GM21723 (cell line): Measurements from ENCODE around the gene CDH7.

Experiments used
- ATAC-seq: cut with Tn5 transposase; IDR thresholded peaks from one replicate; pipeline ENCODE4 v1.9.1; 2021; ENCODE audit warnings: mild to moderate bottlenecking, moderate library complexity; ENCODE audit not compliant: unreplicated experiment

Gene CDH7, protein sequence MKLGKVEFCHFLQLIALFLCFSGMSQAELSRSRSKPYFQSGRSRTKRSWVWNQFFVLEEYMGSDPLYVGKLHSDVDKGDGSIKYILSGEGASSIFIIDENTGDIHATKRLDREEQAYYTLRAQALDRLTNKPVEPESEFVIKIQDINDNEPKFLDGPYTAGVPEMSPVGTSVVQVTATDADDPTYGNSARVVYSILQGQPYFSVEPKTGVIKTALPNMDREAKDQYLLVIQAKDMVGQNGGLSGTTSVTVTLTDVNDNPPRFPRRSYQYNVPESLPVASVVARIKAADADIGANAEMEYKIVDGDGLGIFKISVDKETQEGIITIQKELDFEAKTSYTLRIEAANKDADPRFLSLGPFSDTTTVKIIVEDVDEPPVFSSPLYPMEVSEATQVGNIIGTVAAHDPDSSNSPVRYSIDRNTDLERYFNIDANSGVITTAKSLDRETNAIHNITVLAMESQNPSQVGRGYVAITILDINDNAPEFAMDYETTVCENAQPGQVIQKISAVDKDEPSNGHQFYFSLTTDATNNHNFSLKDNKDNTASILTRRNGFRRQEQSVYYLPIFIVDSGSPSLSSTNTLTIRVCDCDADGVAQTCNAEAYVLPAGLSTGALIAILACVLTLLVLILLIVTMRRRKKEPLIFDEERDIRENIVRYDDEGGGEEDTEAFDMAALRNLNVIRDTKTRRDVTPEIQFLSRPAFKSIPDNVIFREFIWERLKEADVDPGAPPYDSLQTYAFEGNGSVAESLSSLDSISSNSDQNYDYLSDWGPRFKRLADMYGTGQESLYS

DNA sequence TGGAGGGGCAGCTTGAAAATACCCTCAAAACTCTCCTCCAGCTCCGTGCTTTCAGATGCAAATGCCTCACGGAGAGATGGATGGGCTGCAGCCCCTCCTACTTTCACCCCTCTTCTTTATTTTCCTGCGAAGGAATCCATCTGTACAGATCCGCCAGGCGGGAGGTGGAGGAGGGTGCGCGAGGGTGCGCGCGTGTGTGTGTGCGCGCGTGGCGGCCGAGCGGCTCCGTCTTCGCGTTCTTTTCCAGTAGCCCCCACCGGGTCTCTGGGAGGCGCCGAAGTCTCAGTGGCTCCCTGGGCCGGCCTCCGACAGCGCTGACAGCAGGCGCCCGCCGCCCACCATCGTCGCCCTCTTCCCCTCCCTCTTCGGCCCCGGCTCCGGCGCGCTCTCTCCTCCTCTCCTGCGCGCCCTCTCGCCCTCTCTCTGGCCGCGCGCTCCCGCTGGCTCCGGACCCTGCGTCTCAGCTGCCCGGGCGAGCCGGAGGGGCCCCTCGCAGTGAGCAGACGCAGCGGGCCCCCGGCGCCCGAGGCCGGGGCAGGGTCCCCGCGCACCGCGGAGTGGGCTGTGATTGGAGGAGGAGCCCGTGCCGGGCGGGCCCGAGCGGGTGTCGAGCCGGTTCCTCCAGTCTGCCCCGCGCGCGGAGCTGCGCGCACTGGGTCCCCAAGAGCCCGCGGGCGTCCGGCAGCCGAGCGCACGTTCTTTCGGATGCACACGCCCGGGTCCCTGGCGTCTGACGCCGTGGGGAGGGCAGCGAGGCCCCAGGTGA, at the start of gene CDH7:
Gene CDH7 (plus strand): TSS at position 624 of the 766 bp plus-strand sequence. CDS start 11,831 bp downstream, outside the sequence.
- no peak for ATAC-seq

DNA sequence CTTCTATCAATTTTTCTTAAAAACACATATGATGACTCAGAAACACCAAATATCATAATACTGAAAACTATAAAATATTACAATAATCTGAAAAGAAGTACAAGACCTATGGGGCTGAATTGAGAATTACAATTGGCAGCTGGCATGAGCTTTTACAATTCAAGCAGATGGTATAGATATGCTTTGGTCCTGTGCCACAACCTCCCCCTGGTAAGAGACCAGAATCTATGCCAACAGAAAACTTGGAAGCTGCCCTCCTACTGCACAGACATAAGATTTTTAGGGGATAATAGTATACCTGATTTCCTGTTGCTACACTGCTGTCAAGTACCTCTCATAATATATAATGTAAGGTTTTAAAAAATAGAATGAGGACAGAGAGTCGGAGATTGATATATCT, 46.8 kb upstream of the CDH7 start:
- no peak for ATAC-seq

DNA sequence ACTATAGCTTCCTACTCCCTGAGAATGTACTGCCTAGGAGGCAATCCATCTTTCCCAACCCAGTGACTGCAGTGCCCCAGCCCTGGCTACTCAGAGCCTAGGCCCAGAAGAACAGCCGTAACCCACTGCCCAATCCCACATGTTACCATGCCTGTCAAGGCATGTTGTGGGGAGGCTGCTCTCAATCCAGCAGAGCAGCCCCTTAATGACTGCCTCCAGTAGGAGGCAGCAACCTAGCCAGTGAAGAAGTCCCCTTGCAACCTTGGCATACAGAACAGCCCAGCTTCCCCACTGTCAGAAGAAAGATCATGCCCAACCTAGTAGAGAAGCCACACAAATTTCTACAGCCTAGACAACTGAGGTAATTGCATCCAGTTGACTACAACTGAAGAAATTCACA, 44.2 kb upstream of the CDH7 start:
- no peak for ATAC-seq

DNA sequence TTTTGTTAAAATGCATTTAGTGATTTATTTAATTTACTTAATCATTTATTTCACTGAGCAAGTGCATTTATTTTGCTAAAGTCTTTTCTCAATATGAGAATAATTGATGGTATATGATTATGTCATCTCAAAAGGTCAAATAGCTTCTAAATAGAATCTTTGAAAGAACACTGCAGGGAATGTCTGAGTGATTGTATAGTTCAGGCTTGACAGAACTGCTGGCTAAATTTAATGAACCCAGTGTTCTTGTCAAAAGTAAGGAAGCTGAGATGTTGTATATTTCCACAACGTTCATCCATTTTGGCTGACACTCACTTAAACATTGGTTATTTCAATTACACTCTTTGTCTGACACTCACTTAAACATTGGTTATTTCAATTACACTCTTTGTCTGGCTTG, 39.3 kb upstream of the CDH7 start:
- no peak for ATAC-seq

DNA sequence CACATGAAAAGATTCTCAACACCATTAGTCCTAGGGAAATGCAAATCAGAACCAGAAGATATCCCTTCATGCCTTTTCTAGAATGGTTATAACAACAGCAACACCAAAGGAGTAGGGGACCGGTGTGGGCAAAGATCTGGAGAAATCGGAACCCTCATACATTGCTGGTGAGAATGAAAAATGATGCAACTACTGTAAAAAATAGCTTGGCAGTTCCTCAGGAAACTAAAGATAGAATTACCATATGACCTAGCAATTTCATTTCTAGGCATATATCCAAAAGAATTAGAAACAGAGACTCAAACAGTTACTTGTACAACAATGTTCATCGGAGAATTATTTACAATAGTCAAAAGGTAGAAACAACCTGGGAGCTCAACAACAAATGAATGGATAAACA, 29.2 kb upstream of the CDH7 start:
- ATAC-seq: no peak

DNA sequence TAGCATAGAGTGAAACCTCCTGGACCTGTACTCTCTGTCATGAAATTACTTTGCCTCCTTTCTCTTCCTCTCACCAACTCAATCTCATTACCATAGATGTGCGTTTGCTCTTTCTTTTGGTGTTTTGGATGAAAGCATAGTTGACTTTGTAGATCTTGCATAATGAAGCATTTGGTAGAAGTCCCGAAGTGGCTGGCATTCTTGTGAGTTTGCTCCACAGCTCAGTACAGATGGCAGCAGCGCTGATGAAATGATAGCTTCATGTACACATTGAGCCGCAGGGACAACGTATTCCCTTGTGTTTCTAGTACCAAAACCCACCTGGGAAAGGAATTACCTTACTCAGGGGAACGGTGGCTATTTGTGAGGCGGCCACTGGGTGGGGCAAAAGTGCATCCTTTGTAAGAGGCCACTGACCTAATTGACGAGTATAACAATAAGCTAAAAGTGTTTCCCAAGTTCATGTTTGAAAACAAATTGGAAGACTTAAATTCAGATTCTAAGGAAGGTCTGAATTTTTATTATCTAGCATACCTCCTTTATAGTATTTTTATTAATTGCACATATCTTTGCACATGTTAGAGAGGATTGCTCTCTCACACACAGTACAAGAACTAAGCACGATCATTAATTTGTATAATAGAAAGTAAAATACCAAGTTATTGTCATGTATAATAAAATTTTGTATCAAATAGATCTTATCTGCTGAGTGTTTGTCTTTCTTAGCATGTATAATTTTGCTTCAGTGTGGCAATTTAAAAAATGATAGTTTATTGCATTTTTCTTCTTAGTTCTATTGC, 25.4 kb upstream of the CDH7 start:
- ATAC-seq: no peak

DNA sequence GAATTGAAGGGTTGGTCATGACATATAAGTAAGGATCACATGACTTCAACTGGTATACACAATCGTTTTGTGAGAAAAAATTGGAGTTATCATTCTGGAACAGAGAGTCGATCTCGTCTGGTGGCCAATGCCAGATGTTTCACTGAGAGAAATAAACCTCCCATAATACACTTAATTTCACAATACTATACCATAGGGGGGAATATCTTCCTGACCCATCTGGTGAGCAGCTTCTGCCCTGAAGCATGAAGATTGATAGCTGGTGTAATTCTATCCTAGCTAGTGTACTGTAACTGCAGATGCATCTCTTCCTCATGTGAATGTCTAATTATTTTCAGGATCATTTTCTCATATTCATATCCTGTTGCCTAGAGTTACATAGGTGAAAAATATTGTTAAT, 15.7 kb upstream of the CDH7 start:
- no peak for ATAC-seq

DNA sequence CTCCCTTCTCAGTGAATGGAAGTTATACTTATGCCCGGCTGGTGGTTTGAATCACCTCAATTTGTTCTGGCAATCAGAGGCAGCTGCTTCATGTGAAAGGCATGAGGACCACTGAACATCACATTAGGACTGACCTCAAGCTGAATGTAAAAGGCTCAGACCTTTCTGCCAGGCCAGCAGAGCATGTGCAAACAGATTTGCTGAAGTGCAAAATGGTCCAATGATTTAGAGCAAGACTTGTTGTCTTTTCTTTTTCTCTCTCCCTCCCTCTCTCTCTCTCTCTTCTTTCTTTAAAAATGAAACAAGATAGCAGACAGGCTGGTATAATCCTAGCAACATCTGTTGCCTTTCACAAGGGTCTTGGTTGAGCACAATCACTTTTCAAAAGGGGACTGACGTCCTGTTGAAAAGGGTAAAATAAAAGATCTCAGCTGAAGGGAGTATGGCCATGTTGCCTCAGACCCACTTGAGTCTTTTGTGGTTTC, 13.3 kb upstream of the CDH7 start:
- no peak for ATAC-seq

DNA sequence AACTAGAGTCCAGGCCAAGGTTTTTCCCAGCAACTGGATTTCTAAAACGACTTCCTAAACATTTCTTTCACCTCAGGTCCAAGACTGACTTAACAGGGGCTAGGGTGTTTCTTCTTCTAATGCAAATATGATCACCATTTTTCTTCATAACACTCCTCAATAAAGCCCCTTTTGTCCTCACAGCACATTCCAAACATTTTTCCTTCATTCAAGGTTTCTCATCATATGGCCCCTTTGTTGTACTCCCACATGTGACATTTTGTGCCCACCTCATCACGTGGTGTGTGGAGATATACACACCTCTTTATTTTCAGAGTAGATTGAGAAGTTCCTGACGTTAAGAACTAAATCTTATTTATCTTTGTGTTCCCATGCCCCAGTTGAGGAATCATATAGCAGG, 3.9 kb upstream of the CDH7 start:
- no peak for ATAC-seq

DNA sequence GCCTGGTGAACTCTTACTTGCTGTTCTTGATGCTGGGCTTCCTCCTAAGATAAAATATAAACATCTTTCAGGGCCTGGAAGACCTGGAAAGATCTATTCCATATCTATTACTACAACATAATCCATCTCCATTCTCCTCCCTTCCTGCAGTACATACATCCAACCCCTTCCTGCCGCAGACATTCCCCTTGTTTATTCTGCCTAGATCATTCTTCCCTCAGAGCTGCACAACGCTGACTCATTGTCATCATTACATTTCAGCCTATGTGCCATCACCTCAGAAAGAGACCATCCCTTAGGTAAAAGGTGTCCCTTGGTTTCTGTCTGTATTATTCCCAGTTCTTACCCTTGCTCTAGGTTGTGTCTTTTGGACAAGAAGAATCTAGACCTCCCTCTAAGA, 2.5 kb upstream of the CDH7 start:
- ATAC-seq: no peak

DNA sequence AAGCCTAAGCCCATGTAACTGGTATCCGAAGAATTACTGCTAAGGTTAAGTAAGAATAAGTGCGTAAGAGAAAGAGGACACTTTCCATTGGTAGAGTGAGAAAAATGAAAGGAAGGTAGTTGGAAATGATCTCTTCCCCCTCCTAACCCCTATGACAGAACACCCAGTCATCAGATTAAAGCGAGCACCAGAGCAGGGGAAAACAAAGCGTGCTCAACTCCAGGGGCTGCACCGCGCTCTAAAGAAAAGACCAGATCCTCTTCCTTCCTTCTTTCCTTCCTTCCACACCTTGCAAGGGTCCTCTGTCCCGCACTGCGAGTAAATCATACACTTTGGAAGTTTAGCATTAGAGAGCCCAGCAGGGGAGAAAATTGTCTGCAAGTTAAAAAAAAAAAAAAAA, 971 bp upstream of the CDH7 start:
- ATAC-seq: no peak

DNA sequence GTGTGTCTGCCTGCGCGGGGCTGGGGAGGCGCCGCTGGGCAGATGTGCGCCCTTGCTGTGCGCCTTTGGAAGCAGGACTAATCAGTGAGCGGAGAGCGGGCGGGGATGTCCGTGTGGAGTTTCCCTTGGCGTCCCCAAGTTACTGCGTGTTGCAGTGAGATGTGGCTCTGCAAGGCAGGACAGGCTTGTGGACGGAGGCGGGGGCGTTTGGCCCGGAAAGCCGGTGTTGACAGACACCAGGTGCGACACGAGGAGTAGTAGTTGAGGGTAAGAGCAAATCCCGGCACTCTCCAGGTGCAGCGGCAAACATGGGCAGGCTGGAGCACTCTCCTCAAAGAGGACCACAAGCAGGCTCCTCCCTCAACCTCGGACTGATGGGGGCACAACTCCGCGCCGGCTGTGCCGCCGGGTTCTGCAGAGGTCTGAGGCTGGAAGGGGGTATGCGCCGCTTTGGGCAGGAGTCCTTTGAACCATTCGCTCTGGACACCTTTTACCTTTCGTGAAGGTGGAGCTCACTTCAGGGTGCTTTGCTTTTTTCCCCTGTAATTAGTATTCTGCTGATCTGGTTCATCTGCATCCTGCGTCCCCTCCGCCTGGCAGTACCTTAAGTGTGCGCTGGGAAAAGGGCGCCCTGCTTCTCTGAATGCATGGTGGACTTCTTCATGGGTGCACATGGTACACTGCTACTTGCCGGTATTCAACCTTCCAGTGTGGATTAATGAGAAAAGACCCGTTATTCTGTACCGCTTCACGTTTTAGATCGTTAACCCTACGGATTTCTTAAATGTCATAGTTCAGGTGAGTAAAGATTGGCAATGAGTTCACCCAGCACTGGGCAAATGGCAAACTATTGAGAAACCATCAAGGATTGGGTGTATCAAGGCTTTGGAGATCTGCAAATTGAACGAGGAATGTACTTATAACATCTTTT, 608 bp downstream of the CDH7 start:
- ATAC-seq: no peak

DNA sequence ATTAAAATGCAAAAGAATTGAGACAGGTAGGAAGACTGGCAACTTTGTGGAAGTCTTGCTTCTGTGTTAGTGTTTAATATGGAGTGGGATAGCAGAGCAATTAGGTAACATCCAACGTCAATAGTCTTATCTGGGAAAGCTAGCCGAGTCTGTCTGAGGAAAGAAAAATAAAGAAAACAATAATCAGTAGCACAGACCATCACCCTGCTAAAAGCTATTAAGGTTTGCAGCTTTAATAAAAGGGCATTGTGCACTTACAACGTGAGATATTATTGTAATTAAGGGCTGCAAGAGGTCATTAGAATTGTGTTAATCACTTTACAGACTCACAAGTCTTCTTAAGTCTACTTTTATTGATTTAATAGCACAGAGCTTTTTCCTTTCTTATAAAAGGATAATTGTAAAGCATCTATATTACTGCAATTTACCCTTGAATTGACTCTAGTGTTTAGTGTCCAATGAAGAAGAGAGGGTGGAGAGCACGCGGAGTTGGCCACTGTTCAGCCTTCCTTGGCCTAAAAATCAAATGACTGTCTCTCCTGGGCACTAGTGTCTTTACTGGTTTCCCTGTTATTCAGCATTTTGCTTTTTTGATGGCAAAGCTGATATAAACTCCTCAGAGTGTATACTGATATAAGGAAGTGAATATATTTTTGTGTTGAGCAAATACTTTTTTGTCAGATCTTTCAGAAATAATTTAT, 2.0 kb downstream of the CDH7 start:
- no peak for ATAC-seq

DNA sequence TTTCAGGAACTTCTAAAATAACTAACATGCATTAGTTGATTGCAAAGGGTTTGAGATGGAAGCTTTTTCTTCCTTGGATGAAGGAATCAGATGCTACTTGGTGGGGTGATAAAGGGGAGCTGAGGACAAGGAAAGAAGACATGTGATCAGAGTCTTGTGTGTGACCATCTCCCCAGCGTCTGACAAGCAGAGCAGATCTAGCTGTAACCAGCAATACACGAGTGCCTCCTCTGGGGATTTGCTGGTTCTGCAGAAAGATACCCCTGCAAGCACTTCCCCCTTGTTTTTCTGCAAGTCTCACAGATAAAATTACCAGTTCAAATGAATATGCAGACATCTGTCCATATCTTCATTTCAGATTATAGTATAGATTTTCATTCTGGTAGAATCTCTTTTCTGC, 2.7 kb downstream of the CDH7 start:
- ATAC-seq: no peak

DNA sequence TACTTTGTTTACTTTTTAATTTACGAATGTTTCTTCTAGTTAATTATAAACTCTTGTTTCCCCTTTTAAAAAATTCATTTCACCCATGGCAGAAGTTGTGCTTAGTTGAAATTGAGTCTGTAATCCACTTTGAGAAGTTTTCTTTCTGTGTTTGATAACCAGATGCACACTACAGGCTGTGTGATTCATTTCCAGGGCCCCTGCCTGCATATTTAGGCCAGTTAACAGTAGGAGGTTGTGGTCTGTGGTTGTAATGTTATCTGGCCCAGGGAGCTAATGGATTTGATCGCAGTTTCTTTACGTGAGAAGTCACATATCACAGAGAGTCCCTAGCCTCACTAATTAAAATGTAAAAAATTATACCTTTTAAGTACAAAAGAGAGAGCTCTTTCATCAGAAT, 3.3 kb downstream of the CDH7 start:
- ATAC-seq: no peak

DNA sequence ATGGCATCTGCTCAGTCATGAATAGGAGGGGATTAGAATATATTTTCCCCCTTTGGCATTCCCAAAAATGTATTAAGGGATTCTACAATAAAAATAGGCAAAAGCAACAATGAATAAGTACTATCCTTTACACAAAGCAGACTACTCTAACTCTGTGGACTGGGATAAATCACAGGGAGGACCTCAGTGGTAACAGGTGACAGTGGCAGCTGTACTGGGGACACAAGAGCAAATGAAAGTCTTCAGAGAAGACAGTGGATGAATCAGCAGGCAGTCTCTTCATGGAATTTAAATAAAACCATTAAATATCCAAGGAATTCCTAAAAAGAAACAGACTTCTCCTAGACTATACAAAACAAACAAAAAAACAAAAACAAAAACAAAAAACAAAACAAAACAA, 4.8 kb downstream of the CDH7 start:
- ATAC-seq: no peak

DNA sequence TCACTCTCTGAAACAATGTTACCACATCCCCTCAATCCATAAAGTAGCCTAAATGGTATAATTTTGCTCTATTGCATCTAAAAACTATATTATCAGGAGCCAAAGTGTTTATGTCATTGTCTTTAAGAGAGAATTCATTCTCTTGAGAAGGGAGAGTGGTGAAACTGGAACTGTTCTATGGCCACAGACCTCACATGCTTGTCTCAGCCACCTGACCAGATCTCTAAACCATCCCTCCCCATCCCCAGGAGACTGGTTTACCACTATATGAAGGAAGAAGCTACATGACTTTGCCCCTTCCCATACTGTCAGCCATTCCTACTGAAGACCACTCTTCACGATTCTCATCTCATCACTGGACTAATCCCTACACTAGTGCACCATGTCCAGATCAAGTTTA, 9.6 kb downstream of the CDH7 start:
- ATAC-seq: no peak

DNA sequence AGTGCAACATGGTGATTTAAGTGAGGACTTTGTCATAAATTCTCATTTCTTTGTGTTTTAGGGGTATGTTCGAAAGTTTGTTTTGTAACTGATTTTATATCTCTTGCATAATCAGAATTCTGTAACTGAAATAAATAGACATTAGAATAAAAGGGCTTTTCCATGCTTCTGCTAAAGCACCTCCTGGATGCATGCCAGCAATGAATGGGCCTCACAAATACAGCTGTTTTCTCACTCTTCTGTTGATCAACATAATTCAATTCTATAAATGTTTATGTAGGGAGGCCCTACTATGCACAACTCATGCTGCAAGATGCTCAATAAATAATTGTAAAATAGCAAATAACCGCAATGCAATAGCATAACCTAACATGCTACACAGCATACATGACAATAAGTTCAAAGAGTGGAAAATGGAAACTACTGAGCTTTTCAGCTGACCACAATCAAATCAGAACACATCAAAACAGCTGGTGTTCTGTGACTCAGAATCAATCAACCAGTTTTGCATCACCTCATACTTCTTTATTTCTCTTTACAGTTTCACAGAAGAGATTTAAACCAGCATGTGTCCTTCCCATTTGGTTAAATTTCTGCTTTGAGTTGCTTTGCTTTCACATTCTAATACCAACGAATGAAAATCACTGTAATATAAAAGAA, 11.0 kb downstream of the CDH7 start:
- ATAC-seq: no peak
